Left forelimb (tissue), 1 donor: Measurements from ENCODE around the gene MRPL43.

ENCODE experiments used
- DNase-seq: peaks from one replicate; pipeline ENCODE4 v3.0.0-alpha.2; 2018; ENCODE audit warnings: low spot score

The MRPL43 gene

DNA sequence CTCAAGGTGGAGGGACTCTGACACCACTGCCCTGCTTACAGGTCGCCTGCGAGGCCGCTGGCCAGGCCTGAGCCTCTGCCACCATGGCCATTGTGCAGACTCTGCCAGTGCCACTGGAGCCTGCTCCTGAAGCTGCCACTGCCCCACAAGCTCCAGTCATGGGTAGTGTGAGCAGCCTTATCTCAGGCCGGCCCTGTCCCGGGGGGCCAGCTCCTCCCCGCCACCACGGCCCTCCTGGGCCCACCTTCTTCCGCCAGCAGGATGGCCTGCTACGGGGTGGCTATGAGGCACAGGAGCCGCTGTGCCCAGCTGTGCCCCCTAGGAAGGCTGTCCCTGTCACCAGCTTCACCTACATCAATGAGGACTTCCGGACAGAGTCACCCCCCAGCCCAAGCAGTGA lies 15.2 kb upstream of the MRPL43 start:
- DNase-seq = no peak

DNA sequence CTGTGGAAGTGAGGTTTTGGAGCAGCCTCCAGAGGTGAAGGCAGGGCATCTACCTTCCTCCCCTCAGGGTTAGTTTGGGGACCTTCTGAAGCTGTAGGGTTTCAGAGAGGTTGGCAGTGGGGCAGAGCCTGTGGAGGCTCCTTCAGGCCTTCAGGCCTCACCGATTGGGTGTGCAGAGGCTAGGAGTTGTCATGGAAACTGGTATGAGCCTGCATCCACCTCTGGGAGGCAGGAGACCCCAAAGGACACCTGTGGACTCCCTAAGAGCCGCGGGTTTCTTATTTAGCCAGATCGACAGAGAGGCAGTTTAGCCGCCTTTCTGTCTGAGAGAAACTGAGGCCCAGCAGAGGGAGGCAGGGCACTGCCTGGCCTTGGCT lies 14.3 kb upstream of the MRPL43 start:
- DNase-seq = no peak

DNA sequence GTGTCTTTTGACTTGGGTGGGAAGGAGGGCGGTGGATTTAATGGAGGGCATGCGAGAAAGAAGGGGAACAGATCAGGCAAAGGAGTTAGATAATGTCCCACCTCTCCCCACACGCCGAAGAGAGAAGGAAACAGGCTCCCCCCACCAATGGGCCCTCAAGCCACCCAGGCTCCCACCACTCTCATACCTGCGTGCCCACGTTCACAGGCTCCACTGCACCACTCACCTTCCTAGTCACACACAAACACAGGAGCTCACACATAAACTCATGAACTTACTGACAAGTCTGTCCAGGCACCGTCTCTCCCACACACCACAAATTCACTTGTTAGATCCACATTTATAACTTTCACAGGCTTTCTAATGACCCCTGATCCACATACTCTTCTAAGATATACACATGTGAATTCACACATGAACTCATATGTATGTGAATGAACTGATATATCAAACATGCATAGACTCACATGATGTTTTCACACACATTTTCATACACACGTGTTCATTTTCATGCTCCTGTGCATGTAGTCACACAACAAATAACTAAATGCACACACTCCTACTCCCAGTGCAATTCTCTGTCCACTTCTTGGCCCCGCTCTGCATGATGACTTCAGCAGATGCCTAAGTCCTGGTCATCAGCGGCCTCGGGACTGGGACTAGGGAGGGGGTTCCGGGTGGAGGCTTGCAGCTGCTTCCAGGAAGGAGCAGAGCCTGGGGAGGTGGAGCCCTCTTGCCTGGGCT lies 13.8 kb upstream of the MRPL43 start:
- DNase-seq = peak; percentile 87

DNA sequence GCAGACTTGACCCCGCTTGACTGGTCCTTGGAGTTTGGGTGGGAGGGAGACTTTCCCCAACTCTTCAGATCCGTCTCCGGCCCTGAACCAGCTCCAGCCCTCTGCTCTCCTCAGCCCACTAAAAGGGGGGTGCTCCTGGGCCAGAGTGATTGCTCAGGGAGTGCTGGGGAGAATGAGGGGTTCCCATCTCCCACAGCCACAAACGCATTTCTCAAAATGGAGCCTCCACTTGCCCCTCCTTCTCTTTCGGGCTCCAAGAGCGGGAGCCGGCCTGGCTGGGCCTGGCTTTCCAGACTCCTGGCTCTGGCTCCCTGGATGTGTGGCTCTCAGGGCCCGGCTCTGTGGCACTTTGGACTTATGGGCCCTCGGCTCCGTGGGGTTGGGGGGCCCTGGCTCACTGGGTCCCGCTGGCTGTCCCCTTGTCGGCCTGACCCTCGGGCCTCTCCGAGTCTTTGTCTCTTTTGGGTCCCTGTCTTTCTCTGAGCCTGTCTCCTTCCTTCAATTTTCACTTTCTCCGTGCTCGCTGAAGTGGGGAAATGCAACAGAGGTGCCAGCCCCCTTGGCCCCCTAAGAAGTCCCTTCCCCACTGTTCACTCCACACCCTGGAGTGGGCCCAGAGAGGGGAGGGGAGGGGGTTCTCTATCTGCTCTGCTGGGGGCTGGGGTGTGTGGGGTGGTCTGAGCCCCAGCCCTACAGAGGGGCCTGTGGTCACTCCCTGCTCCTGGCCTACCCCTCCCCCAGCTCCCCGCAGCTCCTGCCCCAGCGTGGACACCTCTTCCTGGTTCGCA lies 13.0 kb upstream of the MRPL43 start:
- no peak for DNase-seq

DNA sequence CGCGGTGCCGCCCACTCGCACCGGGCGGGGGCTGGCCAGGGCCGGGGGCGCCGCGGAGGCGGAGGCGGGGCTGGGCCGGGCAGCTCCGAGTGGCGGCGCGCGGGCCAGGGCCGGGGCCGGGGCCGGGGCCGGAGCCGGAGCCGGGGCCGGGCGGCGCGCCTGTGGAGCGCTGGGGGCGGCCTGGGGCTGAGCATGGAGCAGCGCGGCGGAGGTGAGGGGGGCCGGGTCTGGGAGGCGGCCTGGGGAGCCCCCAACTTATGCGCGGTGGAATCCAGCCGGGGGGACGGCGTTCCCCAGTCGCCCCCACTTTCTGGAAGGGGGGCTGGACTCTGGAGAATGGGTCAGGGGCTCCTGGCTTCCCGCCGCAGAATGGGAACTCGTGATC lies 12.4 kb upstream of the MRPL43 start, which contains the start of gene LZTS2:
Gene LZTS2, plus strand, starts transcription at position 67 of the 385 bp plus-strand sequence. CDS start 2,731 bp downstream, outside the sequence.
- DNase-seq = no peak

DNA sequence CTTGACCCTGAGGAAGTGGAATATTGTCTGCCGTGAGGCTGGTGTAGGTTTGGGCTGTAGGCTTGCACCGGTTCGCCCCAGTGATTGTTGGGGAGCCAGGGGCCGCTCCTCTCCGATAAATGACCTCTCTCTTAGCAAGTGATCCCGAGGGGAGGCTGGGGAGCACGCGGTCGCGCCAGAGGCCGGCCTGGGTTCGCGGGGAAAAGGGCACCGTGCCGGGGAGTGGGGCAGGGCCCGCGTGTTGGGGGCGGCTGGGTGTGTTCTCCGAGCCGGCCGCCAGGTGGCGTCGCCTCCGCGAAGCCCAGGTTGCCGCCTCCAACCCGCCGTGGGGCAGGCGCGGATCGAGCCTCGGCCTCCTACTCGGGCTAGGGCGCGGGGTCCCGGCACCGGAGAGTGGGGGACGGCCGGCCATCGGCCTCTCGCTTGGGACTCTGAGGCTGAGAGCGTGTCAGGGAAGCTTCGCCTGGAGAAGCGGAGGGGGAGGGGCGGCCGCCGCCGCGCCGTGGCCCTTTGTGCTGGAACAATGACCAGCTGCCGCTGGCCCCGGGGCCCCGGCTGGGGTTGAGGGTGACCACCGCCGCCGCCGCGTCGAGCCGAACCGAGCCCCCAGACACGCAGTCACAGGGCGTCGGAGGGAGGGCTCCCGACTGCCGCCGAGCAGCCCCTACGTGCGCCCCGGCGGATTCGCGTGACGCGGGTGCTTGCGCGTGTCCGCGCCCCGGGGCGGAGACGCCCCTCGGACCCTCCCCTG lies 11.9 kb upstream of the MRPL43 start:
- DNase-seq = peak; percentile 91

DNA sequence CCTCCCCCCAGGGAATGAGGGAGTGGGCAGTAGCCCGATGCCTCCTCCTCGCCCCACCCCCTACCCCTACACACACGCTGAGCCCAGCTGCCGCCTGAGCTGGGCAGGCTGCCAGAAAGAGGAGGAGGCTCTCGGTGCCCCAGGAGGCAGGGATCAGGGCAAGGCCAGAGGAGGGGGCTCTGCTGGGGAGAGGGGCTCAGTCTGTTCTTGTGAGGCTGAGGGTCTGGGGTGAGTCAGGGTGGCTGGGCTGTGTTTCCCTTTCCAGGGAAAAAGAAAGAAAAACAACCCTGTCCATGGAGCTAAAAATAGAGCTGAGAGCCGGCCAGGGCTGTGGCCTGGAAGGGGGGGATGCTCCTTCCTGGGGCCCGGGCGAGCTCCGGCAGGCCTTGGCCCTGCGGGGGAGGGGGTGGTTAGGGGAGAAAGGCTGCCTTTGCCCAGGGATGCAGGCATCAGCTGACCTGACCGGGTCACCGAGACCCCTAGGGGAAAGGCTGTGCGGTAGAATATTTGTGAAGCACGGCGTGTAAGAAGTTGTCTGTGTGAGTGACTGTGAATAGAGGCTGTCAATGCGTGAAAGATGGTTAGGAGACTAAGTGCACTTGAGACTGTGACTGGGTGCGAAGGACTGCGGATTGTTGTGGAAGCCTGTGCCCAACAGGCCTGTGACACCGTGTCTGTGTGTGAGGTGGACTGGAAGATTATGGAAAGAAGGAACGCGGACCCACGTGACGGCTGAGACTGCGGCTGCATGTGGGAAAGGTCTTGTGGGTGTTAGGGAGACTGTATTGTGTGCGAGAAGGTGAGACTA lies 11.1 kb upstream of the MRPL43 start:
- DNase-seq = peak; percentile 93

DNA sequence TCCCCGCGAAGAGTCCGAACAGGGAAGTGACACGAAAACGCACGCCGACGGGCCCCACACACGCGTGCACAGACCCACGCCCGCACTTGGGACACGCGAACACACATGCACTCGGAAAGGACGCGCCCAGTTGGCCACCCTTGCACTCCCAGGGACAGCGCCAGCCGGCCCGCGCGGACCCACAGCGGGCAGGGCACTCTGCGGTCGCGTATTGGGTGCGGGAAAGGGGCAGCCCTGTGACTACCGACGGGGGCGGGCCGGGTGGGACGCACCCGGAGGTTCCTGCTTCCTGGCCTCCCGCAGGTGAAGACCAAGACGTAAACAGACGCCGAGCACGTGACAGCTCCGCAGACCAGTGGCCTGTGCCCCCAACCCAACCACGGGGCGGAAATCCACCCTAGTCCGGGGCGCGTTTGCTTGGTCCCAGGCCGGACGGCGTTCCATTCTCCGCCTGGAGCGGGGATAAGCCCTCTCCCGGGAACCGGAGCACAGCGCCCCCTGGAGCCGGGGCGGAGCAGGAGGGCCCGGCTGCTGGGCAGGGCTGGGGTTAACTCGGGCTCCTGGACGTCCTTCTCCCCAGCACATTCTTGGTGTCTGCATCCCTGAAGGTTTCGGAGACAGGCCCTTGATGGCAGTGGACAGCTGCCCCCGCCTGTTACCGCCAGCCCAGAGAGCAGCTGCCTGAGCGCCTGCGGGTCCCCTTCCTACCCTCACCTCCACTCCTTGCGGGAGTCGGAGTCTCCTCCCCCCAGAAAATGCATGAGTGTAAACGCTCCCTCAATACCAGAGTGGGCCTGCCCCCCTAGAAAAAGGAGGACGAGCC lies 10.3 kb upstream of the MRPL43 start:
- no peak for DNase-seq

DNA sequence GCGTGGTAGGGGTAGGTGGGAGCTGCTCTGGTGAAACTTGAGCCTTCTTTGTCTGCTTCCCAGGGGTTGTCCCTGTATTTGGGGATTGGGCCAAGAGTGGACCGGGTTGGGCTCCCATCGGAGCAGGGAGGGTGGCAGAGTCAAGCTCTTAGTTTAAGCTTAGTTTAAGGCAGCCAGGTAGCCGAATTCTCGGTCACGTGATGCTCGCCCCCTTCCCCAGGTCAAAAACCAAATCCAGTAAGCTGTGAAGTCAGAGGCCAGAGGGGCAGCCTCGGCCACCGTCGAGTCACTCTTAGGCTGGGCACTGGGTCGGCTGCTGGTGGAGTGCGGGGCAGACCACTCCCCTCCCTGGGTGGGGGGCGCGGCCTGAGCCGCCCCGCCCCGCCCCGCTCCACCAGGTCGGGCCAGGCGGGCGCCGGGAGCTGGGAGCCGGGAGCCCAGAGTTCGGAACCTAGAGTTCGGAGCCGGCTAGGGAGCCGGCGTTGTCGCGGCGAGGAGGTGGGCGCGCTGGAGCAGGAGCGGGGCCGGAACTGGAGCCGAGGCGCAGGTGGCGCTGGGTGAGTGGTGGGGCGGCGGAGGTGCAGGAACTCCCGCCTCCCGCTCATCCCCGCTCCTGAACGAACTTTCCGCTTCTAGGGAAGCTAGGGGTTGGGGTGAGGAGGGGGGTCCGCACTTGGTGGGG lies 9.5 kb upstream of the MRPL43 start:
- DNase-seq = no peak

DNA sequence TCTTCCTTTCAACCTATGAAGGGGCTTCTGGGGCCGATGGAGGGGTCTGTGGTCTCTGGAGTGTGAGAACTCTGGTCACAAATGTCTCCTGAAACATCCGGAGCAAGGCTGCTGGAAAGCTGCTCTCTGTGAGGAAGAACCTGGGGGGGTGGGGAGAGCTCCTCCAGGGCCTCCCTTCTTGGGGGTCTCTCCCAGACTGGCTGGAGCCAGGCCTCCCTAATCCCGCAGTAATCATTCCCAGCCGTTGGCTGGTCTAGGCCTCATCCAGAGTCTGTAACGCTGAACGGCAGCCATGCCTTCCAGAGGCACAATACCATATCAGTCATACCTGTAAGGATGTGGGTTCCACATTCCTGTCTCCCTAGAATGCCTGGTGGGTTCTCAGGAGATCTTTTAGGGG lies 7.9 kb upstream of the MRPL43 start:
- DNase-seq = no peak

DNA sequence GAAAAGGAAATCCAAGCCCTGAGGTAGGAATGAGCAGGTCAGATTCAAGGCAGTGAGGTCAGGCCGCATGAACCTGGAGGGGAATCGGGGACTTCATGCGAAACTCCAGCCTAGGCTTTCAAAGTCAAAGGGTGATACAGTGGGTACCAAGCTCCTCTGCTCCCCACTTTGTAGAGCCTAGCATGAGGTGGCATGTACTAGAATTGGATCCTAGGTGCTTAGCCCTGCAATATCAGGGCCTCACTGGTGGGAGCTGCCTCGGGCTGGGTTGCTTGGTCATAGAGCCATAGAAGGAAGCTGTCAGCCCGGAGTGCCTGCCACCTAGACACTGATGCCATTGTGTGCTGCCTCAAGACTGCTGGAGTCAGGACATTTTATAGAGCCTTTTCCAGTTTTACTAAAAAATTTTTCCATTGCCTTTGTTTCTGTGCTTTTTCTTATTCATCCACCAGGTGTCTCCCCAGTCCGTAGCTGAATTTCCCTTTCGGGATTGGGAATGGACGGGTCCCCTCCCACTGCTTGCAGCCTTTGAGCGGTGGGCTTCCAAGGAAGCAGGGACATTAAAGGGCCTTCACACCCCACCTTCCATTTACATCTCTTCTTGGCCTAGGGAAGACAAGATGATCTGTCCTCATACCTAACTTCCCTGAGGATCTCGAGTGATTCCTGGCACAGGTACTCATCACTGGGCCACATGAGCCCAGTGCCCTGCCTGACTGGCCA lies 6.8 kb upstream of the MRPL43 start:
- DNase-seq = peak; percentile 73

DNA sequence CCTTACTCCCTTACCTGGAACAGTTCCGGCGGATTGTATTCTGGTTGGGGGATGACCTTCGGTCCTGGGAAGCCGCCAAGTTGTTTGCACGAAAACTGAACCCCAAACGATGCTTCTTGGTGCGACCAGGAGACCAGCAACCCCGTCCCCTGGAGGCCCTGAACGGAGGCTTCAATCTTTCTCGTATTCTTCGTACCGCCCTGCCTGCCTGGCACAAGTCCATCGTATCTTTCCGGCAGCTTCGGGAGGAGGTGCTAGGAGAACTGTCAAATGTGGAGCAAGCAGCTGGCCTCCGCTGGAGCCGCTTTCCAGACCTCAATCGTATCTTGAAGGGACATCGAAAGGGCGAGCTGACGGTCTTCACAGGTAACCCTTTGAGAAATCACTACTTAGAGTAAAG lies 1.8 kb upstream of the MRPL43 start:
- DNase-seq = no peak

DNA sequence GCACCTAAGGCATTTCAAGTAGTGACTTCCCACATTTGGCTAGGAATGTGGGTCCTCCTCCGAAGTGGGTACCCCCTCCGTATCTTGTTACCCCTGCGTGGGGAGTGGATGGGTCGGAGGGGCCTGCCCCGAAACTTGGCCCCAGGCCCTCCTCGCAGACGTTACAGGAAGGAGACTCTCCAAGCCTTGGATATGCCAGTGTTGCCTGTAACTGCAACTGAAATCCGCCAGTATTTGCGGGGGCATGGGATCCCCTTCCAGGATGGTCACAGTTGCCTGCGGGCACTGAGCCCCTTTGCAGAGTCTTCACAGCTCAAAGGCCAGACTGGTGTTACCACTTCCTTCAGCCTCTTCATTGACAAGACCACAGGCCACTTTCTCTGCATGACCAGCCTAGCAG lies 869 bp upstream of the MRPL43 start:
- DNase-seq = no peak

DNA sequence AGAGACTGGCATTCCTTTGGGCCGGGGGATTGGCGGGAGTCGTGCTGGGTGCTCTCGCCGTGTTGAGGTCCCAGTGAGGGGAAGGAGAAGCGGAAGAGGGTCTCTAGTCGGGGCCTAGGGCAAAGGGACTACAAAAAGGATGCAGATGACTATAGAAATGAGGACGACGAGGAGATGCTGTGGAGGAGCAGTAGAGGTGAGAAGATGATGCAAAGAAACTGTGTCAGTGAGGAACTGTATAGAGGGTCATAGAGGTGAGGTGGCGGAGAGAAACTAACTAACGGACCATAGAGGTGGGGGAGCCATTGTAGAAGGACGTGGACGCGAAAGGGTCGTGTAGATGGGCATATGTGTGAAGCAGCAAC lies 370 bp upstream of the MRPL43 start:
- DNase-seq = no peak

DNA sequence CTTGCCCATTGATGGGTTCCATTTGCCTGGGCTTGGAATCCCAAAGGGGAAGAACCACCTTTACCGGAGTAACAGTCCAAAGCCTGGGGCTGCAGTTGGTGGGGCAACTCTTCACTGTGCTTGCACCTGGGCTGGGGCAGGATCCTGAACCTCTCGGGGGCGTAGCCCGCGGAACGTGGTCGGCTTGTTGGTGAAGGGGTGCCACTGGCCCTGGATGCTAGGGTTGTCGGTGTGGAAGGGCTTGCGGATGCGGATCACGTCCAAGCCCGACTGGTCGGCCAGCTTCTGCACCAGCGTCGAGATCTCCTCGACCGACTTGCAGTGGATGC lies 710 bp downstream of the MRPL43 start:
- DNase-seq = no peak

DNA sequence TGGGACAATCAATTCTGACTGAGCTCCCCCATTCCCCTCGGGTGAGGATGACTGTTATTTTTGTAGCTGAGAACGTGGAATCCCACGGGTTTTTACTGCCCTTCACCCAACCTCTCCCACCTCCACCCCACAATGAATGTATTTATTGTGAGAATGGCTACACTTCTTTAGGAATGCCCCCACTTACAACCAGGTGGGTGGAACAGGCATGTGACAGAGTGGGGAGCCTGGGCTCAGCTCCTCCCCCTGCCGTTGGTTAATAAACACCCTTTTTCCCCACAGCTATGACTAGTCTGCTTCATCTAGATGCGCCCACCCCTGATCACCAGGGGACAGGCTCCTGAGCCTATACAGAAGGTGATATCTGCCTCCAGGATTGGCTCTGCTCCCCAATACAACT lies 2.0 kb downstream of the MRPL43 start:
- no peak for DNase-seq

DNA sequence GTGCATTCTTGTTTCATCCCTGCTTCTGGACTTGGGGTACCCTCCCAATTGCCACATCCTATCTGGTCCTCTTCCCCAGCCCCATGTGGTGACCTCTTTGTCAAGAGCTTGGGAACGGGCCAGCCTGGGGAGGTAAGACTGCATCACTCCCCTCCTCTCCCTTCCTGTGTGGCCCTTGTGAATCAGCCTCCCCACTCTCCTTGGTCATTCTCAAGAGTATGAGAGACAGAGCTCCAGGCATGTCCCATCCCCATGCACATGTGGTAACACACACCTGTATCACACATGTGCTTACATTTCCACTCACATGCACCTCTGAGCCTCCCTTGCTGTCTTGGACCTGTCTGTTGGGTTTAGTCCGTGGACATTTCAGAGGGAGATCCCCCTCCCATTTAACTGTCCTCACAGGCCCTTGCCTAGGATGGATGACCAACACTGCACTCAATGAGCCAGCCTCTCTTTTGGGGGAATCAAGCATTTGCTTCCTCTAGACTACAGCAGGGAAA lies 2.6 kb downstream of the MRPL43 start:
- DNase-seq = no peak

DNA sequence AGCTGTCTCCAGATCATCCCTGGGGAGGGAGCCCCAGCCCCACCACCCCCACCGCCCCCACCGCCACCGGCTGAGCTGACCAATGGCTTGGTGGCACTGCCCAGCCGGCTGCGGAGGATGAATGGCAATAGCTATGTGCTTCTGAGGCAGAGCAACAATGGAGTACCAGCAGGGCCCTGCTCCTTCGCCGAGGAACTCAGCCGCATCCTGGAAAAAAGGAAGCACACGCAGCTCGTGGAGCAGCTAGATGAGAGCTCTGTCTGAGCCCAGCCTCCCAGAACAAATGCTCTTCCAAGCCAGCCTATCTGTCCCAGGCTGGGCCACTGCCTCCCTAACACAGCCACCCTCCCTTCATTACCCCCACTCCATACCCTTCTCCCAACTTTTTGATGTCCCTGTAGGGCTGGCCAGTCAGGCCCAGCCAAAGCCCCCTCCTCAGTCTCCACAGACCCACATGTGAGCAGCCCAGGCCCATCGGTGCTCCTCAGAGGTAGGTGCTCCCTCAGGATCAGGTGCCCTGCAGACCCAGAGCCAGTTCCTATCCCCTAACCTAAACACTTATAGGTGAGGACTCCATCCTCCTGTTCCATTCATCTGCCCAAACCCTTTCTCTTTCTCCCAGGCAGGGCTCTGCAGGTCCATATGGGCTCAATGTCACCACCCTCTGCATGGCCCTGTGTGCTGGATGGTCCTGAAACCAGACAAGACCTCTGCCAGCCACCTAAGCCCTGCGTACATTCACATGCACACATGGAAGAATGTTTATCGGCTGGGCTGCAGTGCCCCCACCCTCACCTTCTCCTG lies 3.2 kb downstream of the MRPL43 start:
- DNase-seq = peak; percentile 47
